Measurements from ENCODE around the gene HUS1B. TPM values are rescaled to one million over a fixed set of nuclear protein-coding genes. Genes with fewer than 3 reads are reported as not detected.

The HUS1B gene
- total and polyA plus RNA-seq, 2 of the 13 experiments (the other 11 are each of a cell fraction or from before 2014, with no cell fraction given), result 0.18 to 0.40 TPM

DNA sequence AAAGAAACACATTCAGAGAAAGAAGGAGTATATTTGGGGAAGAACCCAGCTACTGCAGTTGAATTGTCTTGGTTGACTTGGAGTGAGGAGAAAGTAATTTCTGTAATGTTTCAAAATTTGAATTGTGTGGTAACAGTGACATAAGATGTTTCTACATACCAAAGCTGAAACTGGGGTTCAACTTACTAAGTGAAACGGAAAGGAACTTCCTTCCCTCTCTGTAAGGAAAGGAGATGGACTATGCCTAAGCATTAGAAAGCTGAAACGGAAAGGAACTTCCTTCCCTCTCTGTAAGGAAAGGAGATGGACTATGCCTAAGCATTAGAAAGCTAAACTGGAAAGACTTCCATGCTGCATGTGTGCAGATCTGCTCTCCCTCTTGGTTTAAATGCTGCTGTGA lies 46.0 kb downstream of the HUS1B start:
- ChIA-PET POLR2A (no interaction called here), CTCF (ENCODE audit: low intra/inter-chr PET ratio, low total read pairs) (no interaction called here)
- intact Hi-C loops (cut with micrococcal nuclease; ENCODE audit: unreplicated experiment), result no loop called here
- no peak overlapping the region for H2AFZ ChIP-seq (ENCODE audit: low read length)
- no TSS peak for BruUV-seq (replicated peaks)
- H3K4me2 ChIP-seq (ENCODE audit: low read depth, low read length), result no peak overlapping the region
- no peaks in the 10 kb centered on the region for H3K4me1 ChIP-seq (ENCODE audit: insufficient read depth, low read length)
- no peak overlapping the region for H3K9ac ChIP-seq (ENCODE audit: insufficient read depth, low read depth, low read length)
- in situ Hi-C loops (cut with HindIII; ENCODE audit: extremely low pct_ligation_motif_present, low pct_unique_long_range_greater_than_20kb), result no loop called here
- H3K9me3 ChIP-seq (ENCODE audit: low read length), result no peaks in the 10 kb centered on the region
- no peak for FAIRE-seq
- no peaks in the 10 kb centered on the region for H3K79me2 ChIP-seq (ENCODE audit: insufficient read depth, low read length)
- 92% methylated on average over 2 of the region's 2 CpGs for WGBS (ENCODE audit: low lambda C conversion rate)
- no peak for TF ChIP-seq POLR2A (IDR thresholded peaks at IDR 0.05; ENCODE audit: insufficient read depth in 1 of 2, low read depth in 2 of 2, low read length in 2 of 2)
- no peak for TF ChIP-seq PCBP2 (optimal IDR thresholded peaks at IDR 0.05; ENCODE audit: low read depth, low read length, poor library complexity, severe bottlenecking)
- TF ChIP-seq ZNF670 (CRISPR knock-in tag; IDR thresholded peaks at IDR 0.05; ENCODE audit: borderline replicate concordance), result no peak
- no peak for TF ChIP-seq CEBPG (CRISPR knock-in tag; IDR thresholded peaks at IDR 0.05)
- TF ChIP-seq ZNF841 (CRISPR knock-in tag; IDR thresholded peaks at IDR 0.05; ENCODE audit: borderline replicate concordance), result no peak
- TF ChIP-seq ZNF674 (CRISPR knock-in tag; IDR thresholded peaks at IDR 0.05; ENCODE audit: low read depth), result no peak
- no peak for TF ChIP-seq ZNF232 (CRISPR knock-in tag; IDR thresholded peaks at IDR 0.05; ENCODE audit: borderline replicate concordance)
- TF ChIP-seq ELF3 (CRISPR knock-in tag; IDR thresholded peaks at IDR 0.05), result no peak
- TF ChIP-seq ETV5 (CRISPR knock-in tag; IDR thresholded peaks at IDR 0.05; ENCODE audit: borderline replicate concordance), result no peak
- TF ChIP-seq ZSCAN25 (CRISPR knock-in tag; IDR thresholded peaks at IDR 0.05), result no peak
- TF ChIP-seq PPARG (CRISPR knock-in tag; conservative IDR thresholded peaks at IDR 0.05), result no peak
- no peak for TF ChIP-seq GZF1 (CRISPR knock-in tag; IDR thresholded peaks at IDR 0.05)
- no peak for TF ChIP-seq CHD2 (IDR thresholded peaks at IDR 0.05; ENCODE audit: low read depth, low read length)
- no peak for TF ChIP-seq ATF1 (CRISPR knock-in tag; IDR thresholded peaks at IDR 0.05)
- peaks cover 0 to 3% of the 10 kb centered on the region in 2 experiments; a peak in 2 of 5 replicates for H3K36me3 ChIP-seq (replicated peaks in 1 of 2; ENCODE audit: control insufficient read depth in 1 of 2, insufficient read depth in 2 of 2, low read length in 2 of 2)
- DNase-seq (ENCODE audit: low spot score), result no peak
- no peak for ATAC-seq
- H4K20me1 ChIP-seq (ENCODE audit: insufficient read depth, low read length), result no peaks in the 10 kb centered on the region
- no peak overlapping the region for H3K4me3 ChIP-seq (replicated peaks in 1 of 3; ENCODE audit: insufficient read depth in 1 of 3, low read depth in 2 of 3, low read length in 3 of 3)
- H3K27ac ChIP-seq (ENCODE audit: extremely low read length, insufficient read depth, low read length), result no peak overlapping the region
- no peaks in the 10 kb centered on the region for H3K27me3 ChIP-seq (ENCODE audit: control insufficient read depth in 1 of 2, insufficient read depth in 2 of 2, low read length in 2 of 2)
